H1 (cell line): Measurements from ENCODE around the gene LMBR1. TPM values are rescaled to one million over a fixed set of nuclear protein-coding genes. Genes with fewer than 3 reads are reported as not detected.

Experiments used
- ATF3 ChIP-seq: IDR thresholded peaks from 2 replicates; pipeline ENCODE4 v1.6.1; 2011; ENCODE audit warnings: low read depth, mild to moderate bottlenecking, low read length; ENCODE audit not compliant: insufficient read depth
- CHD7 ChIP-seq: fragments of 300-600 bp; sonication (generic); IDR thresholded peaks from 2 replicates; pipeline ENCODE4 v1.7.1; 2012; ENCODE audit warnings: low read length, moderate library complexity, mild to moderate bottlenecking, inconsistent platforms; ENCODE audit not compliant: insufficient replicate concordance
- EGR1 ChIP-seq: IDR thresholded peaks from 2 replicates; pipeline ENCODE4 v1.6.1; 2011; ENCODE audit warnings: low read depth, low read length, borderline replicate concordance
- MAX ChIP-seq: IDR thresholded peaks from 2 replicates; pipeline ENCODE4 v1.6.1; 2012; ENCODE audit warnings: inconsistent platforms
- POLR2A ChIP-seq, 2 experiments: IDR thresholded peaks; 1 replicate in 1 of 2; 2 replicates in 1 of 2; pipeline ENCODE4 v1.6.1; 2011; ENCODE audit warnings: low read depth in 2 of 2, low read length in 2 of 2, mild to moderate bottlenecking in 2 of 2; ENCODE audit errors: control extremely low read depth in 1 of 2
- SAP30 ChIP-seq: fragments of 300-600 bp; sonication (generic); IDR thresholded peaks from 2 replicates; pipeline ENCODE4 v1.7.1; 2012; ENCODE audit warnings: low read length, moderate library complexity, mild to moderate bottlenecking, inconsistent platforms; ENCODE audit not compliant: insufficient read depth, insufficient replicate concordance
- SP4 ChIP-seq: IDR thresholded peaks from 2 replicates; pipeline ENCODE4 v1.6.1; 2012; ENCODE audit warnings: low read length, inconsistent platforms
- polyA plus RNA-seq, 7 experiments: library from polyadenylated mRNA; depleted of rRNA in 3 of 7; stranded (reverse) in 5 of 7; unstranded in 2 of 7; fragments of >200 nt in 5 of 7; fragments of 200-250 nt in 2 of 7; gene quantifications; 1 replicate in 5 of 7; 2 replicates in 1 of 7; 4 replicates in 1 of 7; pipeline versions ENCODE4 v1.2.1 to v1.2.3, GENCODE V29; 2011 to 2013; ENCODE audit warnings: missing spikeins in 2 of 7, mixed read lengths in 2 of 7
- total RNA-seq: library from RNA; stranded (reverse); fragmentation: NEBNext Ultra II Directional; extraction: Animal tissue kit (Norgen Biotek cat#: 25700); gene quantifications from 2 replicates; pipeline ENCODE4 v1.2.1, GENCODE V29; 2021

LMBR1 gene
- total and polyA plus RNA-seq, 2 of the 8 experiments (the other 6 are each of a cell fraction or from before 2014, with no cell fraction given): 15.1 to 70.4 TPM

GRCh38 chr7:156792611-156793010, 100.4 kb downstream of the LMBR1 start (continued):
- TF ChIP-seq CHD7 (no peak), SP4 (no peak), POLR2A (IDR thresholded peaks at IDR 0.05; ENCODE audit: control extremely low read depth in 1 of 2, low read depth in 2 of 2, low read length in 2 of 2) (no peak), MAX (no peak), SAP30 (no peak), ATF3 (no peak), EGR1 (no peak)
